Left hindlimb (tissue), 1 donor: ENCODE measurements around the gene LYRM4.
"Not testable (repeated sequence)": the region's sequence is repeated elsewhere in the genome, so short reads cannot be mapped to it uniquely, and the experiment has no call there.

Experiments
- DNase-seq: peaks from one replicate; pipeline ENCODE4 v3.0.0-alpha.2; 2018

The LYRM4 gene

GRCh38 chr6:5068153-5068751, 192.5 kb downstream of the LYRM4 start:
- DNase-seq = no peak

- no peak for DNase-seq
These were observed 193.4 kb downstream of the LYRM4 start for GRCh38 chr6:5067305-5067704.

GRCh38 chr6:5066456-5067093, 194.2 kb downstream of the LYRM4 start:
- no peak for DNase-seq

- DNase-seq = no peak
These were observed 197.1 kb downstream of the LYRM4 start for GRCh38 chr6:5063617-5064016.

- DNase-seq = no peak
These were observed 199.6 kb downstream of the LYRM4 start for GRCh38 chr6:5061152-5061551.

GRCh38 chr6:5060439-5060838, 200.3 kb downstream of the LYRM4 start:
- not testable (repeated sequence) for DNase-seq

- DNase-seq = no peak
These were observed 201.5 kb downstream of the LYRM4 start for GRCh38 chr6:5059036-5059896.
